Measurements from ENCODE around the gene BAHCC1. TPM values are rescaled to one million over a fixed set of nuclear protein-coding genes. Genes with fewer than 3 reads are reported as not detected.

Gene BAHCC1
- total RNA-seq, 2 donors from 2014 or later, result 11.4 to 28.9 TPM

- H3K27me3 ChIP-seq (replicated peaks; ENCODE audit: insufficient read depth), result no peaks in the 10 kb centered on the region
- TF ChIP-seq POLR2A (IDR thresholded peaks at IDR 0.05) (no peak), POLR2AphosphoS5 (IDR thresholded peaks at IDR 0.05) (no peak)
- TF ChIP-seq, protein P1, sequence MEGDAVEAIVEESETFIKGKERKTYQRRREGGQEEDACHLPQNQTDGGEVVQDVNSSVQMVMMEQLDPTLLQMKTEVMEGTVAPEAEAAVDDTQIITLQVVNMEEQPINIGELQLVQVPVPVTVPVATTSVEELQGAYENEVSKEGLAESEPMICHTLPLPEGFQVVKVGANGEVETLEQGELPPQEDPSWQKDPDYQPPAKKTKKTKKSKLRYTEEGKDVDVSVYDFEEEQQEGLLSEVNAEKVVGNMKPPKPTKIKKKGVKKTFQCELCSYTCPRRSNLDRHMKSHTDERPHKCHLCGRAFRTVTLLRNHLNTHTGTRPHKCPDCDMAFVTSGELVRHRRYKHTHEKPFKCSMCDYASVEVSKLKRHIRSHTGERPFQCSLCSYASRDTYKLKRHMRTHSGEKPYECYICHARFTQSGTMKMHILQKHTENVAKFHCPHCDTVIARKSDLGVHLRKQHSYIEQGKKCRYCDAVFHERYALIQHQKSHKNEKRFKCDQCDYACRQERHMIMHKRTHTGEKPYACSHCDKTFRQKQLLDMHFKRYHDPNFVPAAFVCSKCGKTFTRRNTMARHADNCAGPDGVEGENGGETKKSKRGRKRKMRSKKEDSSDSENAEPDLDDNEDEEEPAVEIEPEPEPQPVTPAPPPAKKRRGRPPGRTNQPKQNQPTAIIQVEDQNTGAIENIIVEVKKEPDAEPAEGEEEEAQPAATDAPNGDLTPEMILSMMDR (IDR thresholded peaks at IDR 0.05), result no peak
- 83% methylated on average over 27 of the region's 30 CpGs for WGBS
- no peak overlapping the region for H3K27ac ChIP-seq
- H3K4me1 ChIP-seq (replicated peaks), result no peaks in the 10 kb centered on the region
- H3K4me3 ChIP-seq, result no peak overlapping the region
- no peaks in the 10 kb centered on the region for H3K36me3 ChIP-seq
- intact Hi-C loops (cut with DNase I), result no loop called here
- no peak for DNase-seq (ENCODE audit: low spot score)
- no peaks in the 10 kb centered on the region for H3K9me3 ChIP-seq
Measured at GRCh38 chr17:81445642-81446503, 50.6 kb downstream of the BAHCC1 start.

- Histone ChIP-seq H3K9me3 (no peaks in the 10 kb centered on the region), H3K27ac (no peak overlapping the region), H3K4me1 (replicated peaks) (no peaks in the 10 kb centered on the region), H3K36me3 (no peaks in the 10 kb centered on the region), H3K27me3 (replicated peaks; ENCODE audit: insufficient read depth) (no peaks in the 10 kb centered on the region), H3K4me3 (no peak overlapping the region)
- intact Hi-C loops (cut with DNase I), result no loop called here
- no peak for DNase-seq (ENCODE audit: low spot score)
- TF ChIP-seq POLR2AphosphoS5 (IDR thresholded peaks at IDR 0.05) (no peak), POLR2A (IDR thresholded peaks at IDR 0.05) (no peak)
- TF ChIP-seq, protein P1 (IDR thresholded peaks at IDR 0.05), result no peak
- 95% methylated on average over 19 of the region's 25 CpGs for WGBS
Measured at GRCh38 chr17:81447331-81447933, 52.2 kb downstream of the BAHCC1 start.

GRCh38 chr17:81448442-81448841 is 53.2 kb downstream of the BAHCC1 start:
- intact Hi-C loops (cut with DNase I), result no loop called here
- 94% methylated on average over 25 of the region's 25 CpGs for WGBS

GRCh38 chr17:81448950-81449349 is 53.7 kb downstream of the BAHCC1 start:
- H3K4me1 ChIP-seq (replicated peaks), result no peaks in the 10 kb centered on the region
- intact Hi-C loops (cut with DNase I), result no loop called here
- DNase-seq (ENCODE audit: low spot score), result no peak
- TF ChIP-seq, protein P1 (IDR thresholded peaks at IDR 0.05), result no peak
- TF ChIP-seq POLR2AphosphoS5 (IDR thresholded peaks at IDR 0.05) (no peak), POLR2A (IDR thresholded peaks at IDR 0.05) (no peak)
- H3K9me3 ChIP-seq, result no peaks in the 10 kb centered on the region
- no peaks in the 10 kb centered on the region for H3K27me3 ChIP-seq (replicated peaks; ENCODE audit: insufficient read depth)
- H3K36me3 ChIP-seq, result no peaks in the 10 kb centered on the region
- H3K4me3 ChIP-seq, result no peak overlapping the region
- WGBS, result 97% methylated on average over 9 of the region's 12 CpGs
- H3K27ac ChIP-seq, result no peak overlapping the region

More at GRCh38 chr17:81448442-81448841, 53.2 kb downstream of the BAHCC1 start:
- no peaks in the 10 kb centered on the region for H3K27me3 ChIP-seq (replicated peaks; ENCODE audit: insufficient read depth)
- no peak overlapping the region for H3K4me3 ChIP-seq
- no peaks in the 10 kb centered on the region for H3K36me3 ChIP-seq
- TF ChIP-seq POLR2A (IDR thresholded peaks at IDR 0.05), result no peak
- no peak for TF ChIP-seq POLR2AphosphoS5 (IDR thresholded peaks at IDR 0.05)
- TF ChIP-seq, protein P1 (IDR thresholded peaks at IDR 0.05), result no peak
- no peak for DNase-seq (ENCODE audit: low spot score)
- H3K27ac ChIP-seq, result no peak overlapping the region
- no peaks in the 10 kb centered on the region for H3K4me1 ChIP-seq (replicated peaks)
- no peaks in the 10 kb centered on the region for H3K9me3 ChIP-seq

All from prostate gland (tissue), 2 donors.